ENCODE data around the gene BAZ2A. TPM values are rescaled to one million over a fixed set of nuclear protein-coding genes. Genes with fewer than 3 reads are reported as not detected.

Gene BAZ2A
- total and polyA plus RNA-seq, 2 experiments from 2014 or later = 109 to 111 TPM

DNA sequence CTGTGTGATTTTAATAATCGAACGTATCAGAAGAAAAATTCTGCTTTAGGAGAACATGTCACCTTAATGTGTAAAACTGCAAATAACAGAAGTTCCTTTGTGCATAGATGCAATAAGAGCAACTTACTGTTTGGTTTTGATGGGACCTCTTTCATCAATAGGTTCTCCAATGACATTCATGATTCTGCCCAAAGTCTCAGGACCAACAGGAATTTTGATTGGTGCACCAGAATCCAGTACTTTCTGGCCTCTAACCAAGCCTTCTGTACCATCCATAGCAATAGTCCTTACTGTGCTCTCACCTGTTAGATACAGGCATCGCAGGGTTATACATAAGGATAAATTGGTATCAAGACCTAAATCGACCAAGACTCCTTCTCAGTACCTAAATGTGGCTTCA is 14.5 kb upstream of the BAZ2A start (continued):
- TF ChIP-seq, protein P1, sequence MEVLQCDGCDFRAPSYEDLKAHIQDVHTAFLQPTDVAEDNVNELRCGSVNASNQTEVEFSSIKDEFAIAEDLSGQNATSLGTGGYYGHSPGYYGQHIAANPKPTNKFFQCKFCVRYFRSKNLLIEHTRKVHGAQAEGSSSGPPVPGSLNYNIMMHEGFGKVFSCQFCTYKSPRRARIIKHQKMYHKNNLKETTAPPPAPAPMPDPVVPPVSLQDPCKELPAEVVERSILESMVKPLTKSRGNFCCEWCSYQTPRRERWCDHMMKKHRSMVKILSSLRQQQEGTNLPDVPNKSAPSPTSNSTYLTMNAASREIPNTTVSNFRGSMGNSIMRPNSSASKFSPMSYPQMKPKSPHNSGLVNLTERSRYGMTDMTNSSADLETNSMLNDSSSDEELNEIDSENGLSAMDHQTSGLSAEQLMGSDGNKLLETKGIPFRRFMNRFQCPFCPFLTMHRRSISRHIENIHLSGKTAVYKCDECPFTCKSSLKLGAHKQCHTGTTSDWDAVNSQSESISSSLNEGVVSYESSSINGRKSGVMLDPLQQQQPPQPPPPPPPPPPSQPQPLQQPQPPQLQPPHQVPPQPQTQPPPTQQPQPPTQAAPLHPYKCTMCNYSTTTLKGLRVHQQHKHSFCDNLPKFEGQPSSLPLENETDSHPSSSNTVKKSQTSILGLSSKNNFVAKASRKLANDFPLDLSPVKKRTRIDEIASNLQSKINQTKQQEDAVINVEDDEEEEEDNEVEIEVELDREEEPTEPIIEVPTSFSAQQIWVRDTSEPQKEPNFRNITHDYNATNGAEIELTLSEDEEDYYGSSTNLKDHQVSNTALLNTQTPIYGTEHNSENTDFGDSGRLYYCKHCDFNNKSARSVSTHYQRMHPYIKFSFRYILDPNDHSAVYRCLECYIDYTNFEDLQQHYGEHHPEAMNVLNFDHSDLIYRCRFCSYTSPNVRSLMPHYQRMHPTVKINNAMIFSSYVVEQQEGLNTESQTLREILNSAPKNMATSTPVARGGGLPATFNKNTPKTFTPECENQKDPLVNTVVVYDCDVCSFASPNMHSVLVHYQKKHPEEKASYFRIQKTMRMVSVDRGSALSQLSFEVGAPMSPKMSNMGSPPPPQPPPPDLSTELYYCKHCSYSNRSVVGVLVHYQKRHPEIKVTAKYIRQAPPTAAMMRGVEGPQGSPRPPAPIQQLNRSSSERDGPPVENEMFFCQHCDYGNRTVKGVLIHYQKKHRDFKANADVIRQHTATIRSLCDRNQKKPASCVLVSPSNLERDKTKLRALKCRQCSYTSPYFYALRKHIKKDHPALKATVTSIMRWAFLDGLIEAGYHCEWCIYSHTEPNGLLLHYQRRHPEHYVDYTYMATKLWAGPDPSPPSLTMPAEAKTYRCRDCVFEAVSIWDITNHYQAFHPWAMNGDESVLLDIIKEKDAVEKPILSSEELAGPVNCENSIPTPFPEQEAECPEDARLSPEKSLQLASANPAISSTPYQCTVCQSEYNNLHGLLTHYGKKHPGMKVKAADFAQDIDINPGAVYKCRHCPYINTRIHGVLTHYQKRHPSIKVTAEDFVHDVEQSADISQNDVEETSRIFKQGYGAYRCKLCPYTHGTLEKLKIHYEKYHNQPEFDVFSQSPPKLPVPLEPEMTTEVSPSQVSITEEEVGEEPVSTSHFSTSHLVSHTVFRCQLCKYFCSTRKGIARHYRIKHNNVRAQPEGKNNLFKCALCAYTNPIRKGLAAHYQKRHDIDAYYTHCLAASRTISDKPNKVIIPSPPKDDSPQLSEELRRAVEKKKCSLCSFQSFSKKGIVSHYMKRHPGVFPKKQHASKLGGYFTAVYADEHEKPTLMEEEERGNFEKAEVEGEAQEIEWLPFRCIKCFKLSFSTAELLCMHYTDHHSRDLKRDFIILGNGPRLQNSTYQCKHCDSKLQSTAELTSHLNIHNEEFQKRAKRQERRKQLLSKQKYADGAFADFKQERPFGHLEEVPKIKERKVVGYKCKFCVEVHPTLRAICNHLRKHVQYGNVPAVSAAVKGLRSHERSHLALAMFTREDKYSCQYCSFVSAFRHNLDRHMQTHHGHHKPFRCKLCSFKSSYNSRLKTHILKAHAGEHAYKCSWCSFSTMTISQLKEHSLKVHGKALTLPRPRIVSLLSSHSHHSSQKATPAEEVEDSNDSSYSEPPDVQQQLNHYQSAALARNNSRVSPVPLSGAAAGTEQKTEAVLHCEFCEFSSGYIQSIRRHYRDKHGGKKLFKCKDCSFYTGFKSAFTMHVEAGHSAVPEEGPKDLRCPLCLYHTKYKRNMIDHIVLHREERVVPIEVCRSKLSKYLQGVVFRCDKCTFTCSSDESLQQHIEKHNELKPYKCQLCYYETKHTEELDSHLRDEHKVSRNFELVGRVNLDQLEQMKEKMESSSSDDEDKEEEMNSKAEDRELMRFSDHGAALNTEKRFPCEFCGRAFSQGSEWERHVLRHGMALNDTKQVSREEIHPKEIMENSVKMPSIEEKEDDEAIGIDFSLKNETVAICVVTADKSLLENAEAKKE (CRISPR knock-in tag; IDR thresholded peaks at IDR 0.05) = no peak
- TF ChIP-seq JUNB (IDR thresholded peaks at IDR 0.05; ENCODE audit: unreplicated experiment) (no peak), POLR2AphosphoS5 (IDR thresholded peaks at IDR 0.05; ENCODE audit: low read depth) (no peak)
- TF ChIP-seq, protein P2, sequence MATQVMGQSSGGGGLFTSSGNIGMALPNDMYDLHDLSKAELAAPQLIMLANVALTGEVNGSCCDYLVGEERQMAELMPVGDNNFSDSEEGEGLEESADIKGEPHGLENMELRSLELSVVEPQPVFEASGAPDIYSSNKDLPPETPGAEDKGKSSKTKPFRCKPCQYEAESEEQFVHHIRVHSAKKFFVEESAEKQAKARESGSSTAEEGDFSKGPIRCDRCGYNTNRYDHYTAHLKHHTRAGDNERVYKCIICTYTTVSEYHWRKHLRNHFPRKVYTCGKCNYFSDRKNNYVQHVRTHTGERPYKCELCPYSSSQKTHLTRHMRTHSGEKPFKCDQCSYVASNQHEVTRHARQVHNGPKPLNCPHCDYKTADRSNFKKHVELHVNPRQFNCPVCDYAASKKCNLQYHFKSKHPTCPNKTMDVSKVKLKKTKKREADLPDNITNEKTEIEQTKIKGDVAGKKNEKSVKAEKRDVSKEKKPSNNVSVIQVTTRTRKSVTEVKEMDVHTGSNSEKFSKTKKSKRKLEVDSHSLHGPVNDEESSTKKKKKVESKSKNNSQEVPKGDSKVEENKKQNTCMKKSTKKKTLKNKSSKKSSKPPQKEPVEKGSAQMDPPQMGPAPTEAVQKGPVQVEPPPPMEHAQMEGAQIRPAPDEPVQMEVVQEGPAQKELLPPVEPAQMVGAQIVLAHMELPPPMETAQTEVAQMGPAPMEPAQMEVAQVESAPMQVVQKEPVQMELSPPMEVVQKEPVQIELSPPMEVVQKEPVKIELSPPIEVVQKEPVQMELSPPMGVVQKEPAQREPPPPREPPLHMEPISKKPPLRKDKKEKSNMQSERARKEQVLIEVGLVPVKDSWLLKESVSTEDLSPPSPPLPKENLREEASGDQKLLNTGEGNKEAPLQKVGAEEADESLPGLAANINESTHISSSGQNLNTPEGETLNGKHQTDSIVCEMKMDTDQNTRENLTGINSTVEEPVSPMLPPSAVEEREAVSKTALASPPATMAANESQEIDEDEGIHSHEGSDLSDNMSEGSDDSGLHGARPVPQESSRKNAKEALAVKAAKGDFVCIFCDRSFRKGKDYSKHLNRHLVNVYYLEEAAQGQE (IDR thresholded peaks at IDR 0.05; ENCODE audit: unreplicated experiment) = no peak

DNA sequence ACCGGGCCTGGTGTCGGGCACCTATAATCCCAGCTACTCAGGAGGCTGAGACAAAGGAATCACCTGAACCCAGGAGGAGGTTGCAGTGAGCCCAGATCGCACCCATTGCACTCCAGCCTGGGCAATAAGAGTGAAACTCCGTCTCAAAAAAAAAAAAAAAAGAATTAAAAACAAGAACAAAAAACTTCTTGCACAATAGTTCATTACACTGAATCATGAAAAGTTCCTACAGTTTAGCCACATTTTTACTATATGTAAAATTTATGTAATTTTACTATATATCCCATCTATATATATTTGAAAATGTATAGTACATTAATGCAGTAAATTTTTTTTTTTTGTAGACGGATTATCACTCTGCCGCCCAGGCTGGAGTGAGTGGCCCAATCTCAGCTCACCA is 11.1 kb upstream of the BAZ2A start:
- H3K4me3 Mint-ChIP-seq = no peak overlapping the region
- peaks cover 24% of the 10 kb centered on the region for H4K20me1 ChIP-seq (replicated peaks; ENCODE audit: insufficient read depth)
- peaks cover 31% of the 10 kb centered on the region for H3K4me1 Mint-ChIP-seq
- H3K9me2 ChIP-seq (ENCODE audit: insufficient read depth) = no peaks in the 10 kb centered on the region
- H3K27ac Mint-ChIP-seq = no peak overlapping the region
- peaks cover 20% of the 10 kb centered on the region for H3K27me3 Mint-ChIP-seq (ENCODE audit: insufficient read depth, low read depth, poor library complexity)
- TF ChIP-seq POLR2AphosphoS5 (IDR thresholded peaks at IDR 0.05; ENCODE audit: low read depth) = no peak
- TF ChIP-seq, protein P3, sequence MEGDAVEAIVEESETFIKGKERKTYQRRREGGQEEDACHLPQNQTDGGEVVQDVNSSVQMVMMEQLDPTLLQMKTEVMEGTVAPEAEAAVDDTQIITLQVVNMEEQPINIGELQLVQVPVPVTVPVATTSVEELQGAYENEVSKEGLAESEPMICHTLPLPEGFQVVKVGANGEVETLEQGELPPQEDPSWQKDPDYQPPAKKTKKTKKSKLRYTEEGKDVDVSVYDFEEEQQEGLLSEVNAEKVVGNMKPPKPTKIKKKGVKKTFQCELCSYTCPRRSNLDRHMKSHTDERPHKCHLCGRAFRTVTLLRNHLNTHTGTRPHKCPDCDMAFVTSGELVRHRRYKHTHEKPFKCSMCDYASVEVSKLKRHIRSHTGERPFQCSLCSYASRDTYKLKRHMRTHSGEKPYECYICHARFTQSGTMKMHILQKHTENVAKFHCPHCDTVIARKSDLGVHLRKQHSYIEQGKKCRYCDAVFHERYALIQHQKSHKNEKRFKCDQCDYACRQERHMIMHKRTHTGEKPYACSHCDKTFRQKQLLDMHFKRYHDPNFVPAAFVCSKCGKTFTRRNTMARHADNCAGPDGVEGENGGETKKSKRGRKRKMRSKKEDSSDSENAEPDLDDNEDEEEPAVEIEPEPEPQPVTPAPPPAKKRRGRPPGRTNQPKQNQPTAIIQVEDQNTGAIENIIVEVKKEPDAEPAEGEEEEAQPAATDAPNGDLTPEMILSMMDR (conservative IDR thresholded peaks at IDR 0.05; ENCODE audit: low read depth in 2 of 2) = no peak
- TF ChIP-seq, protein P4, sequence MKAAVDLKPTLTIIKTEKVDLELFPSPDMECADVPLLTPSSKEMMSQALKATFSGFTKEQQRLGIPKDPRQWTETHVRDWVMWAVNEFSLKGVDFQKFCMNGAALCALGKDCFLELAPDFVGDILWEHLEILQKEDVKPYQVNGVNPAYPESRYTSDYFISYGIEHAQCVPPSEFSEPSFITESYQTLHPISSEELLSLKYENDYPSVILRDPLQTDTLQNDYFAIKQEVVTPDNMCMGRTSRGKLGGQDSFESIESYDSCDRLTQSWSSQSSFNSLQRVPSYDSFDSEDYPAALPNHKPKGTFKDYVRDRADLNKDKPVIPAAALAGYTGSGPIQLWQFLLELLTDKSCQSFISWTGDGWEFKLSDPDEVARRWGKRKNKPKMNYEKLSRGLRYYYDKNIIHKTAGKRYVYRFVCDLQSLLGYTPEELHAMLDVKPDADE (IDR thresholded peaks at IDR 0.05) = no peak
- TF ChIP-seq STAT1 (IDR thresholded peaks at IDR 0.05; ENCODE audit: unreplicated experiment) = no peak
- no peak for TF ChIP-seq ZNF114 (CRISPR knock-in tag; IDR thresholded peaks at IDR 0.05)
- no peak for TF ChIP-seq EZH2 (IDR thresholded peaks at IDR 0.05; ENCODE audit: low read depth, unreplicated experiment)
- H3K36me3 ChIP-seq (ENCODE audit: insufficient read depth) = peaks cover 68% of the 10 kb centered on the region
- H3F3A ChIP-seq (replicated peaks; ENCODE audit: low read depth) = peaks cover 53% of the 10 kb centered on the region
- no peak overlapping the region for H3K4me3 ChIP-seq
- no peaks in the 10 kb centered on the region for H3K27me3 ChIP-seq (ENCODE audit: insufficient read depth)
- no peak for DNase-seq (ENCODE audit: low spot score)
- H3K36me3 Mint-ChIP-seq (ENCODE audit: low read depth) = peaks cover 87% of the 10 kb centered on the region
- no peak for ATAC-seq
- H2AFZ ChIP-seq = no peak overlapping the region
- H3K27ac ChIP-seq (ENCODE audit: low read depth) = no peak overlapping the region
- H3K79me2 ChIP-seq (replicated peaks; ENCODE audit: insufficient read depth) = peaks cover 45% of the 10 kb centered on the region
- H3K9me3 Mint-ChIP-seq = no peaks in the 10 kb centered on the region
- no peak overlapping the region for H3K4me2 ChIP-seq
- H3K4me1 ChIP-seq (ENCODE audit: insufficient read depth) = 0 out of 2 replicates have a peak, but pooled peaks cover 6% of the 10 kb centered on the region
